ENCODE results near the gene ZNF595.

DNA sequence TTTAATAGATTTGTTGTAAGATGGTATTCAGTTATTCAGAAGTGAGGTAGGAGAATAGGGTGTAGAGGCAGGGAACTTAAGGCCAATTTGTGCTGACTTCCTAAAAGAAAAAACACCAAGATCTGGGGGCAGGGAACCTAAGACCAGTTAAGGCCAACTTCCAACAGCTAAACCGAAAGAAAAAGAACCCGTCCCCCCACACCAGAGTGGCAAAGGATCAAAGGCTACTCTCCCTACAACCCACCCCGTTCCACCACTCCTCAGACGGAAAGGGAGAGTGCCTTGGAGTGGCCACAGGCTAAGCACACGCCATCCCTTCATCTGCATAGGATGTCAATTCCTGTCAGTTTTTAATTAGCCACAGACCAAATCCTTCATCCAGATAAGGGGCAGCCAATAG lies 67.5 kb downstream of the ZNF595 start:
- TF ChIP-seq EP300 (conservative IDR thresholded peaks at IDR 0.05; ENCODE audit: poor library complexity, severe bottlenecking) (no peak), SMC3 (conservative IDR thresholded peaks at IDR 0.05; ENCODE audit: poor library complexity) (no peak), TAF1 (IDR thresholded peaks at IDR 0.05; ENCODE audit: low read depth) (no peak), EZH2 (IDR thresholded peaks at IDR 0.05; ENCODE audit: borderline replicate concordance, insufficient read depth, low read length, poor library complexity, severe bottlenecking) (no peak)
- TF ChIP-seq, protein P1, sequence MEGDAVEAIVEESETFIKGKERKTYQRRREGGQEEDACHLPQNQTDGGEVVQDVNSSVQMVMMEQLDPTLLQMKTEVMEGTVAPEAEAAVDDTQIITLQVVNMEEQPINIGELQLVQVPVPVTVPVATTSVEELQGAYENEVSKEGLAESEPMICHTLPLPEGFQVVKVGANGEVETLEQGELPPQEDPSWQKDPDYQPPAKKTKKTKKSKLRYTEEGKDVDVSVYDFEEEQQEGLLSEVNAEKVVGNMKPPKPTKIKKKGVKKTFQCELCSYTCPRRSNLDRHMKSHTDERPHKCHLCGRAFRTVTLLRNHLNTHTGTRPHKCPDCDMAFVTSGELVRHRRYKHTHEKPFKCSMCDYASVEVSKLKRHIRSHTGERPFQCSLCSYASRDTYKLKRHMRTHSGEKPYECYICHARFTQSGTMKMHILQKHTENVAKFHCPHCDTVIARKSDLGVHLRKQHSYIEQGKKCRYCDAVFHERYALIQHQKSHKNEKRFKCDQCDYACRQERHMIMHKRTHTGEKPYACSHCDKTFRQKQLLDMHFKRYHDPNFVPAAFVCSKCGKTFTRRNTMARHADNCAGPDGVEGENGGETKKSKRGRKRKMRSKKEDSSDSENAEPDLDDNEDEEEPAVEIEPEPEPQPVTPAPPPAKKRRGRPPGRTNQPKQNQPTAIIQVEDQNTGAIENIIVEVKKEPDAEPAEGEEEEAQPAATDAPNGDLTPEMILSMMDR (IDR thresholded peaks at IDR 0.05; ENCODE audit: poor library complexity, severe bottlenecking) = no peak
- TF ChIP-seq, protein P2, sequence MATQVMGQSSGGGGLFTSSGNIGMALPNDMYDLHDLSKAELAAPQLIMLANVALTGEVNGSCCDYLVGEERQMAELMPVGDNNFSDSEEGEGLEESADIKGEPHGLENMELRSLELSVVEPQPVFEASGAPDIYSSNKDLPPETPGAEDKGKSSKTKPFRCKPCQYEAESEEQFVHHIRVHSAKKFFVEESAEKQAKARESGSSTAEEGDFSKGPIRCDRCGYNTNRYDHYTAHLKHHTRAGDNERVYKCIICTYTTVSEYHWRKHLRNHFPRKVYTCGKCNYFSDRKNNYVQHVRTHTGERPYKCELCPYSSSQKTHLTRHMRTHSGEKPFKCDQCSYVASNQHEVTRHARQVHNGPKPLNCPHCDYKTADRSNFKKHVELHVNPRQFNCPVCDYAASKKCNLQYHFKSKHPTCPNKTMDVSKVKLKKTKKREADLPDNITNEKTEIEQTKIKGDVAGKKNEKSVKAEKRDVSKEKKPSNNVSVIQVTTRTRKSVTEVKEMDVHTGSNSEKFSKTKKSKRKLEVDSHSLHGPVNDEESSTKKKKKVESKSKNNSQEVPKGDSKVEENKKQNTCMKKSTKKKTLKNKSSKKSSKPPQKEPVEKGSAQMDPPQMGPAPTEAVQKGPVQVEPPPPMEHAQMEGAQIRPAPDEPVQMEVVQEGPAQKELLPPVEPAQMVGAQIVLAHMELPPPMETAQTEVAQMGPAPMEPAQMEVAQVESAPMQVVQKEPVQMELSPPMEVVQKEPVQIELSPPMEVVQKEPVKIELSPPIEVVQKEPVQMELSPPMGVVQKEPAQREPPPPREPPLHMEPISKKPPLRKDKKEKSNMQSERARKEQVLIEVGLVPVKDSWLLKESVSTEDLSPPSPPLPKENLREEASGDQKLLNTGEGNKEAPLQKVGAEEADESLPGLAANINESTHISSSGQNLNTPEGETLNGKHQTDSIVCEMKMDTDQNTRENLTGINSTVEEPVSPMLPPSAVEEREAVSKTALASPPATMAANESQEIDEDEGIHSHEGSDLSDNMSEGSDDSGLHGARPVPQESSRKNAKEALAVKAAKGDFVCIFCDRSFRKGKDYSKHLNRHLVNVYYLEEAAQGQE (IDR thresholded peaks at IDR 0.05; ENCODE audit: borderline replicate concordance) = no peak
